Lower leg skin (tissue), 3 donors: ENCODE results near the gene NOL4L.

Experiments
- CTCF ChIP-seq, 3 donors: fragments of 450-650 bp; IDR thresholded peaks; one replicate each; pipeline ENCODE4 v1.5.1; 2016; ENCODE audit warnings: antibody characterized with exemption in 3 of 3, mild to moderate bottlenecking in 3 of 3, moderate library complexity in 2 of 3
- POLR2A ChIP-seq, 2 donors: fragments of 450-650 bp; IDR thresholded peaks; one replicate each; pipeline ENCODE4 v1.6.1; 2016 to 2017; ENCODE audit warnings: antibody characterized with exemption in 2 of 2, mild to moderate bottlenecking in 1 of 2, moderate library complexity in 1 of 2

GRCh38 chr20:32575227-32575581, 9.9 kb downstream of the NOL4L start:
- TF ChIP-seq CTCF (IDR thresholded peaks at IDR 0.05) (no peak), POLR2A (IDR thresholded peaks at IDR 0.05) (no peak)
